SK-N-SH (cell line): ENCODE data around the gene TRPM1. TPM values are rescaled to one million over a fixed set of nuclear protein-coding genes. Genes with fewer than 3 reads are reported as not detected.

Experiments used
- CTCF ChIA-PET: fragments of 300-600, 350-600 bp; formaldehyde crosslinking; extraction: SDS; loops from one replicate; lab custom pipeline; 2021; lab: Yijun Ruan, JAX
- POLR2A ChIA-PET: fragments of 350-600 bp; sonication (Branson Sonifier 250); formaldehyde crosslinking; extraction: SDS; loops from one replicate; lab custom pipeline; 2020; ENCODE audit warnings: antibody characterized with exemption, inconsistent platforms; lab: Yijun Ruan, JAX
- DNase-seq: peaks from one replicate; pipeline ENCODE4 v3.0.0; 2012
- H2AFZ ChIP-seq: fragments of 200-600 bp; sonication (generic); 2 replicates; pipeline ENCODE4 v1.8.1; 2016; ENCODE audit warnings: antibody characterized with exemption, mild to moderate bottlenecking, low read depth
- H3F3A ChIP-seq: fragments of 200-600 bp; sonication (generic); replicated peaks from 2 replicates; pipeline ENCODE3; 2016; ENCODE audit warnings: antibody characterized with exemption, mild to moderate bottlenecking; ENCODE audit not compliant: insufficient read depth
- H3K27ac ChIP-seq, 2 experiments: fragments of 200-500 bp in 1 of 2; fragments of 200-600 bp in 1 of 2; sonication (Bioruptor generic) in 1 of 2; sonication (generic), shearing (Covaris generic) in 1 of 2; 2 replicates each; pipeline versions ENCODE4 v1.5.1 to v1.6.1; 2014 to 2016; ENCODE audit warnings: low read depth in 2 of 2, inconsistent platforms in 1 of 2, low read length in 1 of 2, mild to moderate bottlenecking in 1 of 2, mixed read lengths in 1 of 2
- H3K27me3 ChIP-seq: fragments of 200-600 bp; sonication (generic), shearing (Covaris generic); 2 replicates; pipeline ENCODE4 v1.6.1; 2016; ENCODE audit warnings: mixed run types; ENCODE audit not compliant: insufficient read depth
- H3K36me3 ChIP-seq, 2 experiments: fragments of 200-500 bp in 1 of 2; fragments of 200-600 bp in 1 of 2; sonication (Bioruptor generic) in 1 of 2; sonication (generic) in 1 of 2; replicated peaks in 1 of 2; 2 replicates each; pipeline versions ENCODE3 to v1.5.1; 2014 to 2016; ENCODE audit warnings: low read length in 1 of 2, mild to moderate bottlenecking in 1 of 2; ENCODE audit not compliant: insufficient read depth in 2 of 2, control insufficient read depth in 1 of 2
- H3K4me1 ChIP-seq, 2 experiments: fragments of 200-500 bp in 1 of 2; fragments of 200-600 bp in 1 of 2; sonication (Bioruptor generic) in 1 of 2; sonication (generic), shearing (Covaris generic) in 1 of 2; 2 replicates each; pipeline versions ENCODE4 v1.5.1 to v1.6.1; 2014 to 2016; ENCODE audit warnings: low read depth in 1 of 2, low read length in 1 of 2, mixed run types in 1 of 2; ENCODE audit not compliant: insufficient read depth in 2 of 2, control insufficient read depth in 1 of 2
- H3K4me2 ChIP-seq: fragments of 200-600 bp; sonication (generic), shearing (Covaris generic); 2 replicates; pipeline ENCODE4 v1.6.1; 2017; ENCODE audit warnings: mixed run types
- H3K4me3 ChIP-seq, 2 experiments: fragments of 200-500 bp in 1 of 2; fragments of 200-600 bp in 1 of 2; sonication (Bioruptor generic) in 1 of 2; sonication (generic), shearing (Covaris generic) in 1 of 2; 2 replicates each; pipeline versions ENCODE4 v1.5.1 to v1.8.1; 2014 to 2016; ENCODE audit warnings: low read depth in 2 of 2, inconsistent platforms in 1 of 2, low read length in 1 of 2, mild to moderate bottlenecking in 1 of 2, mixed read lengths in 1 of 2, moderate library complexity in 1 of 2
- H3K79me2 ChIP-seq: fragments of 200-600 bp; sonication (generic); 2 replicates; pipeline ENCODE4 v1.8.1; 2017; ENCODE audit warnings: mild to moderate bottlenecking; ENCODE audit not compliant: insufficient read depth
- H3K9ac ChIP-seq: fragments of 200-600 bp; sonication (generic); 2 replicates; pipeline ENCODE4 v1.6.1; 2017; ENCODE audit warnings: mixed run types
- H3K9me2 ChIP-seq: fragments of 200-600 bp; sonication (generic); 2 replicates; pipeline ENCODE4 v1.6.1; 2017; ENCODE audit warnings: mixed run types
- H3K9me3 ChIP-seq: fragments of 200-600 bp; sonication (generic); 2 replicates; pipeline ENCODE4 v1.6.1; 2017; ENCODE audit warnings: mixed run types, mild to moderate bottlenecking, moderate library complexity
- H4K20me1 ChIP-seq: fragments of 200-600 bp; sonication (generic); 2 replicates; pipeline ENCODE4 v1.6.1; 2017; ENCODE audit warnings: mild to moderate bottlenecking, mixed run types; ENCODE audit not compliant: insufficient read depth
- CHD2 ChIP-seq: fragments of 150-350 bp; IDR thresholded peaks from 2 replicates; pipeline ENCODE4 v1.6.1; 2018; ENCODE audit warnings: low read length; ENCODE audit not compliant: partially characterized antibody
- ELF1 ChIP-seq: IDR thresholded peaks from 2 replicates; pipeline ENCODE4 v1.4.0; 2012
- EZH2phosphoT487 ChIP-seq: fragments of 200-600 bp; sonication (generic); IDR thresholded peaks from 2 replicates; pipeline ENCODE4 v1.6.1; 2017; ENCODE audit warnings: low read depth, mixed run types, mild to moderate bottlenecking, antibody characterized with exemption, moderate library complexity, borderline replicate concordance
- FOXM1 ChIP-seq: IDR thresholded peaks from 2 replicates; pipeline ENCODE4 v1.4.0; 2012; ENCODE audit warnings: low read depth, mild to moderate bottlenecking
- GABPA ChIP-seq: IDR thresholded peaks from 2 replicates; pipeline ENCODE4 v1.4.0; 2012; ENCODE audit warnings: low read depth, mild to moderate bottlenecking
- IRF3 ChIP-seq: fragments of 150-350 bp; IDR thresholded peaks from 2 replicates; pipeline ENCODE4 v1.6.1; 2016; ENCODE audit warnings: mild to moderate bottlenecking, low read depth, low read length
- JUND ChIP-seq: IDR thresholded peaks from 2 replicates; pipeline ENCODE4 v1.4.0; 2012
- MAX ChIP-seq: IDR thresholded peaks from 2 replicates; pipeline ENCODE4 v1.4.0; 2012; ENCODE audit warnings: low read depth
- MXI1 ChIP-seq: IDR thresholded peaks from 2 replicates; pipeline ENCODE4 v1.6.1; 2012; ENCODE audit warnings: mild to moderate bottlenecking, low read depth, low read length, improper control_type of control experiment
- NFIC ChIP-seq: IDR thresholded peaks from 2 replicates; pipeline ENCODE4 v1.4.0; 2012; ENCODE audit warnings: borderline replicate concordance
- POLR2AphosphoS5 ChIP-seq: IDR thresholded peaks from 2 replicates; pipeline ENCODE4 v1.6.1; 2012; ENCODE audit warnings: low read depth, low read length
- RAD21 ChIP-seq: IDR thresholded peaks from 2 replicates; pipeline ENCODE4 v1.6.1; 2012; ENCODE audit warnings: mild to moderate bottlenecking, low read length
- RCOR1 ChIP-seq: fragments of 150-350 bp; IDR thresholded peaks from 2 replicates; pipeline ENCODE4 v1.6.1; 2017; ENCODE audit warnings: antibody characterized with exemption, low read length
- REST ChIP-seq: IDR thresholded peaks from 2 replicates; pipeline ENCODE4 v1.6.1; 2012; ENCODE audit warnings: mild to moderate bottlenecking, low read depth, low read length, moderate library complexity
- RFX5 ChIP-seq: IDR thresholded peaks from 2 replicates; pipeline ENCODE4 v1.6.1; 2012; ENCODE audit warnings: mild to moderate bottlenecking, improper control_type of control experiment, low read length
- SMC3 ChIP-seq: IDR thresholded peaks from 2 replicates; pipeline ENCODE4 v1.6.1; 2012; ENCODE audit warnings: low read depth, low read length, improper control_type of control experiment
- TAF1 ChIP-seq: IDR thresholded peaks from 2 replicates; pipeline ENCODE4 v1.6.1; 2012; ENCODE audit warnings: low read depth, mild to moderate bottlenecking, low read length, moderate library complexity, borderline replicate concordance
- TEAD4 ChIP-seq: IDR thresholded peaks from 2 replicates; pipeline ENCODE4 v1.4.0; 2012; ENCODE audit warnings: mild to moderate bottlenecking, borderline replicate concordance; ENCODE audit not compliant: insufficient read depth
- USF1 ChIP-seq: IDR thresholded peaks from 2 replicates; pipeline ENCODE4 v1.4.0; 2012; ENCODE audit warnings: low read depth, borderline replicate concordance
- WGBS: methylation state at CpG from one replicate; pipeline ENCODE4 v1.1.6; 2017; ENCODE audit warnings: low lambda C conversion rate; 5-methylcytosine and 5-hydroxymethylcytosine counted together
- polyA plus RNA-seq, 3 experiments: library from polyadenylated mRNA; depleted of rRNA; stranded (reverse); fragments of >200 nt; gene quantifications; 2 replicates each; pipeline ENCODE4 v1.2.3, GENCODE V29; 2012
- TF ChIP-seq, protein P1 (sequence below): IDR thresholded peaks from 2 replicates; pipeline ENCODE4; 2012

TRPM1 gene
- polyA plus RNA-seq, 1 of the 3 experiments (the other 2 are of a cell fraction) = not detected

- no peak for DNase-seq
- H3K79me2 ChIP-seq = no peaks in the 10 kb centered on the region
- no peaks in the 10 kb centered on the region for H3K27me3 ChIP-seq
- H3K9me2 ChIP-seq = no peaks in the 10 kb centered on the region
- no peaks in the 10 kb centered on the region for H3K9me3 ChIP-seq
- no peaks in the 10 kb centered on the region; a peak in 1 of 4 replicates for H3K4me1 ChIP-seq
- POLR2A ChIA-PET = no interaction called here
- H3K36me3 ChIP-seq = no peaks in the 10 kb centered on the region
- H3K27ac ChIP-seq = no peak overlapping the region
- no peak overlapping the region for H3K9ac ChIP-seq
- H3F3A ChIP-seq = no peaks in the 10 kb centered on the region
- TF ChIP-seq JUND (no peak), TEAD4 (no peak), RAD21 (no peak), POLR2AphosphoS5 (no peak), ELF1 (no peak), NFIC (no peak), CHD2 (no peak), TAF1 (no peak), IRF3 (no peak), MXI1 (no peak), RCOR1 (no peak), SMC3 (no peak)
- TF ChIP-seq, protein P1, sequence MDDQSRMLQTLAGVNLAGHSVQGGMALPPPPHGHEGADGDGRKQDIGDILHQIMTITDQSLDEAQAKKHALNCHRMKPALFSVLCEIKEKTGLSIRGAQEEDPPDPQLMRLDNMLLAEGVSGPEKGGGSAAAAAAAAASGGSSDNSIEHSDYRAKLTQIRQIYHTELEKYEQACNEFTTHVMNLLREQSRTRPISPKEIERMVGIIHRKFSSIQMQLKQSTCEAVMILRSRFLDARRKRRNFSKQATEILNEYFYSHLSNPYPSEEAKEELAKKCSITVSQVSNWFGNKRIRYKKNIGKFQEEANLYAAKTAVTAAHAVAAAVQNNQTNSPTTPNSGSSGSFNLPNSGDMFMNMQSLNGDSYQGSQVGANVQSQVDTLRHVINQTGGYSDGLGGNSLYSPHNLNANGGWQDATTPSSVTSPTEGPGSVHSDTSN = no peak
- TF ChIP-seq, all 33 proteins: peak for 0
- no peak overlapping the region for H3K4me3 ChIP-seq
- H2AFZ ChIP-seq = no peak overlapping the region
- WGBS = 76% methylated on average over 3 of the region's 3 CpGs
- no peak overlapping the region for H3K4me2 ChIP-seq
- CTCF ChIA-PET = interaction anchor here (1.6 kb wide), 1 partner anchor 126 kb away, joined by 3 read pairs; no protein-coding TSS in a partner anchor
- no peaks in the 10 kb centered on the region for H4K20me1 ChIP-seq
Measured at GRCh38 chr15:31001702-31002101, 99.8 kb downstream of the TRPM1 start.

DNA sequence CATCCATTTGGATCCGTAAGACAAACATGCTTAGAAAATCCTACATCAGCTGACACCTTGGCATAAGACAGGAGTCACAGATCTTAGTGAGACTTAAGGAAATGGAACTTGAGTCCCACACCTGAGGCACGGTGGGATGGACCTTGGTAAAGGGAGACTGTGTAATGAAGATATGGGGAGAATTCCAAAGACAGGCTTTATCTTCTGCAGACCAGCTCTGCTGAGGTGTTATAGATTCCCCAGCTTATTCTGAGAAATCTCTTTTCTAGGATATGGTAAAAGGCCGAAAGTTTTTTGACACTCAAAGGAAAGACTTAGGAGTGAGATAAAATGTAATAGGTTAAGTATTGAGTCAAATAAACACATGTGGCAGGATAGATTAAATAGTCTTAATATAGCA is 101.8 kb downstream of the TRPM1 start:
- no peaks in the 10 kb centered on the region for H4K20me1 ChIP-seq
- no peak overlapping the region for H3K4me3 ChIP-seq
- no peaks in the 10 kb centered on the region for H3K79me2 ChIP-seq
- H3K36me3 ChIP-seq = no peaks in the 10 kb centered on the region
- WGBS = 72% methylated on average over 3 of the region's 3 CpGs
- H3K9ac ChIP-seq = no peak overlapping the region
- no peaks in the 10 kb centered on the region for H3K27me3 ChIP-seq
- H3K9me3 ChIP-seq = no peaks in the 10 kb centered on the region
- H3F3A ChIP-seq = no peaks in the 10 kb centered on the region
- H3K9me2 ChIP-seq = no peaks in the 10 kb centered on the region
- no peaks in the 10 kb centered on the region; a peak in 1 of 4 replicates for H3K4me1 ChIP-seq
- no peak for DNase-seq
- ChIA-PET POLR2A (no interaction called here), CTCF (interaction anchor here (1.3 kb wide), 1 partner anchor 9 kb away, joined by 4 read pairs; no protein-coding TSS in a partner anchor)
- no peak overlapping the region for H3K4me2 ChIP-seq
- H2AFZ ChIP-seq = no peak overlapping the region
- no peak overlapping the region for H3K27ac ChIP-seq
- TF ChIP-seq EZH2phosphoT487 (no peak), SMC3 (no peak), RAD21 (no peak), RCOR1 (no peak), GABPA (no peak), CHD2 (no peak), RFX5 (no peak), TEAD4 (no peak), MAX (no peak), FOXM1 (no peak), NFIC (no peak), USF1 (no peak), REST (no peak), TAF1 (no peak), POLR2AphosphoS5 (no peak)
- TF ChIP-seq, protein P1 = no peak
